Posterior cingulate gyrus (tissue), 11 donors: ENCODE measurements around the gene DDRGK1.
A peak's percentile ranks its signal among the peaks of the same experiment; 100 is the strongest.

Experiments
- DNase-seq, 10 donors: peaks; one replicate each; pipeline versions ENCODE4 v3.0.0 to v3.0.0-alpha.2; 2020 to 2021; ENCODE audit warnings: mixed read lengths in 3 of 10
- intact Hi-C: fragments of 100-400 bp; cut with DNase I; formaldehyde crosslinking; loops from one replicate; pipeline ENCODE4 v1.15.1; 2023

Gene DDRGK1

DNA sequence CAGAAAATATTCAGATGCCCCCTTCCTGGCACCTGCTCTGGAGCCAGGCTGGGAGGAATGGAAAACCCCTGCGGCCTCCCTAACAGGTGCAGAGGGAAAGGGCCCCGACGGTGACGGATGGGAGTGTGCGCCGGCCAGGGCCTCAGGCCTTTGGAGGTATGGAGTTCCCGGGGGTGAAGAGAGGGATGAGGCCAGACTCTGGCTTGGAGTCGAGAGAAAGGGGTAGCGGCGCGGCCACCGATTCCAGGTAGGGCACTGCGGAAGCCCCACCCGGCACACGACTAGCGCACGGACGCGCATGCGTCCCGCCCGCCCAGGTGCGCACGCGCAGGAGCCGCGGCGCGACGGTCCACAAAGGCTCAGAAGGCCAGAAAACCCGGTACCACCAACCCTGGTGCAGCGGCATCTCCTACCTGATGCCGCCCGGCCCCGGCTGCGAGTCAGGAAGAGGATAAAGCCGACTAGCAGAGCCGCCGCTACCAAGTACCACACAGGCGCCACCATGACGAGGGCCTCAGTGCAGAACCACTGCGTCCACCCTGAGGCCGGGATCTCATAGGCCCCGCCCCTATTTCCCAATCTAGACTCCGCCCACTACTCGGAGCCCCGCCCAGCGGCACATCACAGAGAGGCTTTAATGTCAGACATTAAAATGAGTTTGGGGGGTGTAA lies at the start of gene DDRGK1:
Gene DDRGK1 (minus strand): TSS at position 559 of the 671 bp plus-strand sequence. CDS start 55 bp downstream, at position 504.
- intact Hi-C loops, result no loop called here
- peak; percentile 77 to 98 (median 88) for DNase-seq

GRCh38 chr20:3251806-3252205 lies 47.3 kb upstream of the DDRGK1 start:
- peak in 4 of 10 donors; percentile 19 to 88 (median 66) for DNase-seq
- intact Hi-C loops, result no loop called here

GRCh38 chr20:3250091-3250504 lies 45.6 kb upstream of the DDRGK1 start:
- peak in 2 of 10 donors; percentile 41 to 58 for DNase-seq
- intact Hi-C loops, result no loop called here

- DNase-seq, result no peak
- intact Hi-C loops, result no loop called here
Measured at GRCh38 chr20:3248993-3249347, 44.5 kb upstream of the DDRGK1 start.

GRCh38 chr20:3248167-3248992 lies 43.9 kb upstream of the DDRGK1 start:
- intact Hi-C loops, result no loop called here
- DNase-seq, result peak in 2 of 10 donors; percentile 18 to 87

- DNase-seq, result peak in 1 of 10 donors; percentile 54
- intact Hi-C loops, result no loop called here
Measured at GRCh38 chr20:3247638-3248037, 43.2 kb upstream of the DDRGK1 start.

DNA sequence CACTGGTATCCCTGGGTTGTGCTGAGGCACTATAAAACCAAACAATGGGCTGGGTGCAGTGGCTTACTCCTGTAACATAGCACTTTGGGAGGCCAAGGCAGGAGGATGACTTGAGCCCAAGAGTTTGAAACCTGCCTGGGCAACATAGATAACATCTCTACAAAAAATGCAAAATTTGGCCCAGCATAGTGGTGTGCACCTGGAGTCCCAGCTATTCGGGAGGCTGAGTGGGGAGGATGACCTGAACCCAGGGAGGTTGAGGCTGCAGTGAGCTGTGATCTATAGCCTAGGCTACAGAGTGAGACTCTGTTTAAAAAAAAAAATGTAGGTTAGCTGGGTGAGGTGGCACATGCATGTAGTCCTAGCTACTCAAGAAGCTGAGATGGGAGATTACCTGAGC lies 42.2 kb upstream of the DDRGK1 start:
- intact Hi-C loops, result no loop called here
- peak in 1 of 10 donors; percentile 9 for DNase-seq

DNA sequence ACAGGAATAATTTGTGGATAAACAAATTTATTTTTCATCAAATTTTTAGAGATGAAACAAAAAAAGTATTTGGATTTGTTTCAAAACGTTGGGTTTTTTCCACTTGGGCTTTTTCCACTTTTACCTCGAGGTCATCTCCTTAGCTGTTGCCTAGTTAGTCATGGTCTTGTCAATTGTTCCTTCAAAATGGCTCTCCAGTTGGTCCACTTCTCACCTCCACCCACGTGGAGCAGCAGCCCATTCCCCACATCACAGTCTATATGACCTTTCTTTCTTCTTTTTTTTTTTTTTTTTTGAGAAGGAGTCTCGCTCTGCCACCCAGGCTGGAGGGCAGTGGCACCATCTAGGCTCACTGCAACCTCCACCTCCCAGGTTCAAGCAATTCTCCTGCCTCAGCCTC lies 41.2 kb upstream of the DDRGK1 start:
- no peak for DNase-seq
- intact Hi-C loops, result no loop called here

DNA sequence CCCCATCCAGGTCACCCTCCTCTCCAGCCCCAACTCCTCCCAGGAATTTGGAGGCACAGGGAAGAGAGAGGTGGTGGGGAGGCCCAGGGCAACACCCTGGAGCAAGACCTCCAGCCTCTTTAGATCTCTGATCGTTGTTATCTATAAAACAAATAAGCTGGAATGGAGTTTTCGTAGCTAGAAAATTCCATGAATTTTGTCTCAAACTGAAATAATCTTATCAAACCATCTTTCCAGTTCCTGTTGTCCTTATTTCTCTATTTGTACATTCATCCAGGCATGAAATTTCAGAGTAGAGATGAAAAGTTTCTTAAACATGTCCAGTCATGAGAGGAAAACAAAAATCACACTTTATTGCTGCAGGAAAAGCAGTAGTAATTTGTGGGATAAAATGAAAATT lies 40.7 kb upstream of the DDRGK1 start:
- DNase-seq, result no peak
- intact Hi-C loops, result no loop called here

DNA sequence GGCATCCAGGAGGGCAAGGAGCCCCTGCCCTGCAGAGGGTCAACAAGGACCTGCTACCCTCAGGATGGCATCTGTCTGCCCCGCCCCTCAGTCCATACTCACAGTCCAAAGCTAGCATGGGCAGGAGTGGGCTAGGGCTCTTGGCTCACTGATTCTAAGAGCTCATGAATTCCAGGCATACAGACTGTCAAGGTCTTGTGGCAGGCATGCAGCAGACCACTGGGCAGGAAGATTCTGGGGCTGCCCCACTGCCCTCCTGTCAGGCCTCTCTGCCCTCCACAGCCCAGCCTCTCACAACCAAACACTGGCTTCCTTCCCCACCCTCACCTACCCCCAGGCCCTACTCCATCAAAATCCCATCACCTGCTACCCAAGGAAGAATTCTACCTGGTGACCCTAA lies 40.1 kb upstream of the DDRGK1 start:
- peak in 1 of 10 donors; percentile 45 for DNase-seq
- intact Hi-C loops, result no loop called here

- intact Hi-C loops, result no loop called here
Measured at GRCh38 chr20:3243718-3244358, 39.4 kb upstream of the DDRGK1 start.

DNA sequence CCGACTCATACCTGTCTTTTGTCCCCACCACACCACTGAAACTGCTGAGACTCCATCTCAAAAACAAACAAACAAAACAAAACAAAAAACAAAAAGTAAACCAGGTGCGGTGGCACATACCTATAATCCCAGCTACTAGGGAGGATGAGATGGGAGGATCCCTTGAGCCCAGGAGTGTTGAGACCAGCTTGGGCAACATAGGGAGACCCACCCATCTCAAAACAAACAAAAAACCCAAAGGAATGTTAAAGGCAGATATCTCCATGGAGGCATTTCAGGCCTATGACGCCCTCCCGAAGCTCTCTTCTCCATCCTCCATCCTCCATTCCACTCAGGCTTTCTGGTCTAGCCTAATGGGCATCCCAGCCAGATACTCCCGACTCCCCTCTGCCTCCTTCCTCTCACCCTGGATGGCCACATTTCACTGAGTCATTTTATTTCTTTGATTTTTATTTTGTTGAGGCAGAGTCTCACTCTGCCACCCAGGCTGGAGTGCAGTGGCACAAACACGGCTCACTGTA lies 37.8 kb upstream of the DDRGK1 start:
- DNase-seq, result no peak
- intact Hi-C loops, result no loop called here

More at GRCh38 chr20:3243718-3244358, 39.4 kb upstream of the DDRGK1 start:
- DNase-seq, result peak in 1 of 10 donors; percentile 29

GRCh38 chr20:3240776-3241363 lies 36.4 kb upstream of the DDRGK1 start:
- DNase-seq, result no peak
- intact Hi-C loops, result no loop called here

GRCh38 chr20:3239867-3240775 lies 35.6 kb upstream of the DDRGK1 start:
- DNase-seq, result no peak
- intact Hi-C loops, result no loop called here

- DNase-seq, result peak in 2 of 10 donors; percentile 16 to 36
- intact Hi-C loops, result no loop called here
Measured at GRCh38 chr20:3239026-3239866, 34.8 kb upstream of the DDRGK1 start, which contains the start of gene SLC4A11. Gene SLC4A11 (minus strand): TSS chr20:3239190. CDS start chr20:3239137, 53 bp downstream.

GRCh38 chr20:3238616-3239025 lies 34.1 kb upstream of the DDRGK1 start:
- DNase-seq, result no peak

GRCh38 chr20:3237958-3238615 lies 33.6 kb upstream of the DDRGK1 start:
- intact Hi-C loops, result no loop called here
- DNase-seq, result no peak

More at GRCh38 chr20:3238616-3239025, 34.1 kb upstream of the DDRGK1 start:
- intact Hi-C loops, result no loop called here
